Neuronal stem cell (in vitro differentiated cells): ENCODE results near the gene ODC1.

Experiments used
- DNase-seq: peaks from one replicate; pipeline ENCODE4 v3.0.0-alpha.2; 2013; ENCODE audit warnings: low spot score
- H2AFZ ChIP-seq: one replicate; pipeline ENCODE4 v1.6.1; 2013; ENCODE audit warnings: mild to moderate bottlenecking, low read length, inconsistent platforms
- H2AK5ac ChIP-seq: 2 replicates; pipeline ENCODE4 v1.6.1; 2013; ENCODE audit warnings: low read depth, mild to moderate bottlenecking, inconsistent platforms, low read length, moderate library complexity, mixed read lengths
- H2BK120ac ChIP-seq: 2 replicates; pipeline ENCODE4 v1.6.1; 2013; ENCODE audit warnings: low read depth, mild to moderate bottlenecking, inconsistent platforms, low read length, moderate library complexity, mixed read lengths
- H2BK12ac ChIP-seq: one replicate; pipeline ENCODE4 v1.6.1; 2013; ENCODE audit warnings: low read length, inconsistent platforms
- H2BK15ac ChIP-seq: 2 replicates; pipeline ENCODE4 v1.6.1; 2013; ENCODE audit warnings: mild to moderate bottlenecking, low read length, inconsistent platforms, mixed read lengths
- H2BK5ac ChIP-seq: one replicate; pipeline ENCODE4 v1.6.1; 2013; ENCODE audit warnings: inconsistent platforms, mild to moderate bottlenecking, low read length, moderate library complexity
- H3K14ac ChIP-seq: one replicate; pipeline ENCODE4 v1.6.1; 2013; ENCODE audit warnings: low read length, inconsistent platforms
- H3K18ac ChIP-seq: 2 replicates; pipeline ENCODE4 v1.6.1; 2013; ENCODE audit warnings: low read length, inconsistent platforms
- H3K23ac ChIP-seq: 2 replicates; pipeline ENCODE4 v1.6.1; 2013; ENCODE audit warnings: low read depth, mild to moderate bottlenecking, mixed read lengths, low read length, inconsistent platforms; ENCODE audit not compliant: poor library complexity
- H3K27ac ChIP-seq: replicated peaks from 3 replicates; pipeline ENCODE4 v1.5.1; 2013; ENCODE audit warnings: low read length, inconsistent platforms
- H3K27me3 ChIP-seq, 3 experiments: 2 replicates each; pipeline ENCODE4 v1.6.1; 2013; ENCODE audit warnings: low read length in 3 of 3, mild to moderate bottlenecking in 2 of 3, inconsistent platforms in 1 of 3, low read depth in 1 of 3, mixed read lengths in 1 of 3, moderate library complexity in 1 of 3; ENCODE audit not compliant: control insufficient read depth in 3 of 3, insufficient read depth in 3 of 3
- H3K36me3 ChIP-seq, 2 donors: replicated peaks in 1 of 2; 2 replicates each; pipeline ENCODE4 v1.6.1; 2013; ENCODE audit warnings: low read length in 2 of 2; ENCODE audit not compliant: control insufficient read depth in 2 of 2, insufficient read depth in 2 of 2
- H3K4ac ChIP-seq: 2 replicates; pipeline ENCODE4 v1.6.1; 2013; ENCODE audit warnings: inconsistent platforms, mild to moderate bottlenecking, low read length, moderate library complexity
- H3K4me1 ChIP-seq, 2 donors: 1 replicate in 1 of 2; 2 replicates in 1 of 2; pipeline ENCODE4 v1.6.1; 2013; ENCODE audit warnings: low read length in 2 of 2, low read depth in 1 of 2; ENCODE audit not compliant: control insufficient read depth in 2 of 2, insufficient read depth in 1 of 2
- H3K4me2 ChIP-seq: one replicate; pipeline ENCODE4 v1.6.1; 2013; ENCODE audit warnings: mild to moderate bottlenecking, low read length, inconsistent platforms; ENCODE audit not compliant: insufficient read depth, poor library complexity, severe bottlenecking
- H3K4me3 ChIP-seq, 2 donors: 2 replicates each; pipeline ENCODE4 v1.5.1; 2013; ENCODE audit warnings: low read length in 2 of 2, mild to moderate bottlenecking in 2 of 2, inconsistent platforms in 1 of 2, moderate library complexity in 1 of 2
- H3K79me1 ChIP-seq: one replicate; pipeline ENCODE4 v1.6.1; 2013; ENCODE audit warnings: low read depth, mild to moderate bottlenecking, inconsistent platforms, low read length, moderate library complexity
- H3K9ac ChIP-seq: one replicate; pipeline ENCODE4 v1.6.1; 2013; ENCODE audit warnings: mild to moderate bottlenecking, low read depth, low read length, inconsistent platforms; ENCODE audit not compliant: poor library complexity
- H3K9me3 ChIP-seq, 2 donors: replicated peaks in 1 of 2; 2 replicates each; pipeline versions ENCODE3 to v1.6.1; 2013; ENCODE audit warnings: low read length in 2 of 2, mild to moderate bottlenecking in 2 of 2, inconsistent platforms in 1 of 2, low read depth in 1 of 2, mixed read lengths in 1 of 2, moderate library complexity in 1 of 2; ENCODE audit not compliant: control insufficient read depth in 2 of 2, insufficient read depth in 1 of 2
- H4K8ac ChIP-seq: one replicate; pipeline ENCODE4 v1.6.1; 2013; ENCODE audit warnings: low read depth, mild to moderate bottlenecking, inconsistent platforms, low read length, moderate library complexity
- H4K91ac ChIP-seq: one replicate; pipeline ENCODE4 v1.6.1; 2013; ENCODE audit warnings: low read length, low read depth, mild to moderate bottlenecking, inconsistent platforms; ENCODE audit not compliant: poor library complexity
- WGBS, 2 donors: extraction: QIAGEN DNeasy Blood & Tissue Kit; methylation state at CpG; one replicate each; pipeline ENCODE4 v1.1.7; 2013; ENCODE audit warnings: missing lambda C conversion rate in 2 of 2, mixed read lengths in 1 of 2; ENCODE audit not compliant: insufficient read length in 2 of 2, insufficient replicate concordance in 1 of 2; ENCODE audit errors: extremely low coverage in 2 of 2; 5-methylcytosine and 5-hydroxymethylcytosine counted together

The ODC1 gene

DNA sequence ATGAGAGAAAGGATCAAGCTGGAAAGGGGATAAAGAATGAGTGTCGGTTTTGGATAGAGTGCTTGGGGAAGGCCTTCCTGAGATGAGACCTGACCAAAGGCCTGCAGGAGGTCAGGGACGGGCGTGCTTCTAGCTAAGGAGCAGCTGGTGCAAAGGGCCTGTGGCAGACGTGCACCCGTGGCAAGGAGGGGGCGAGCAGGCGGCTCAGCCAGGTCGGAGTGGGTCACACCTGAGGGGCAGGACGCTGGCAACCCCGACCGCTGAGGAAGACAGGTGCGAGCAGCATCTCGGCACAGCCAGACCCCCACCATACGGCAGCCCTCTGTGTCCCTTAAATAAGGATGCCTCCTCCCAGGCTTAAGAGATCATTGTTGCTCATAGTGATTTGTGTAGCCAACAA, 48.1 kb downstream of the ODC1 start:
- Histone ChIP-seq H3K36me3 (no peaks in the 10 kb centered on the region), H3K23ac (no peak overlapping the region), H3K4me2 (no peak overlapping the region), H2AFZ (no peak overlapping the region), H2AK5ac (no peak overlapping the region), H3K27ac (no peak overlapping the region), H3K4me1 (peaks cover 0 to 4% of the 10 kb centered on the region in 2 donors), H2BK5ac (no peak overlapping the region), H3K4me3 (no peak overlapping the region), H3K27me3 (no peaks in the 10 kb centered on the region), H3K4ac (no peak overlapping the region), H3K18ac (no peak overlapping the region), H3K9ac (no peak overlapping the region), H4K8ac (no peak overlapping the region), H2BK120ac (no peak overlapping the region), H3K79me1 (peaks cover 3% of the 10 kb centered on the region), H3K9me3 (no peaks in the 10 kb centered on the region), H3K14ac (no peak overlapping the region), H2BK15ac (peak overlapping the region; percentile 10), H2BK12ac (no peak overlapping the region), H4K91ac (no peak overlapping the region)
- DNase-seq: no peak
- WGBS, 2 donors: no CpG with 5 or more reads among the region's 14 CpGs

GRCh38 chr2:10399358-10399757, 48.8 kb downstream of the ODC1 start:
- H2AFZ ChIP-seq: no peak overlapping the region
- no peak overlapping the region for H2AK5ac ChIP-seq
- H3K36me3 ChIP-seq: no peaks in the 10 kb centered on the region
- no peak overlapping the region for H3K4ac ChIP-seq
- H2BK120ac ChIP-seq: no peak overlapping the region
- no peak overlapping the region for H4K91ac ChIP-seq
- no peak overlapping the region for H3K4me3 ChIP-seq
- no peaks in the 10 kb centered on the region for H3K9me3 ChIP-seq
- no peak overlapping the region for H3K18ac ChIP-seq
- H3K14ac ChIP-seq: no peak overlapping the region
- no peak overlapping the region for H3K23ac ChIP-seq
- H2BK15ac ChIP-seq: no peak overlapping the region
- peaks cover 3% of the 10 kb centered on the region for H3K79me1 ChIP-seq
- H3K4me2 ChIP-seq: no peak overlapping the region
- peaks cover 0 to 2% of the 10 kb centered on the region in 2 donors for H3K4me1 ChIP-seq
- no peak overlapping the region for H3K9ac ChIP-seq
- no peak for DNase-seq
- H4K8ac ChIP-seq: no peak overlapping the region
- no peak overlapping the region for H3K27ac ChIP-seq
- no peak overlapping the region for H2BK12ac ChIP-seq
- H3K27me3 ChIP-seq: no peaks in the 10 kb centered on the region
- no peak overlapping the region for H2BK5ac ChIP-seq
- 80% methylated on average over 5 of the region's 16 CpGs for WGBS, 2 donors

- Histone ChIP-seq H2AFZ (no peak overlapping the region), H3K27ac (no peak overlapping the region), H2AK5ac (peak overlapping the region; percentile 18), H3K36me3 (no peaks in the 10 kb centered on the region), H3K14ac (no peak overlapping the region), H3K18ac (no peak overlapping the region), H3K9me3 (no peaks in the 10 kb centered on the region), H2BK120ac (peak overlapping the region; percentile 27), H2BK5ac (no peak overlapping the region), H2BK15ac (no peak overlapping the region), H2BK12ac (no peak overlapping the region), H3K4me1 (peaks cover 0 to under 1% of the 10 kb centered on the region in 2 donors), H4K91ac (no peak overlapping the region), H3K23ac (peak overlapping the region; percentile 61), H3K9ac (no peak overlapping the region), H3K27me3 (no peaks in the 10 kb centered on the region), H3K4me2 (no peak overlapping the region), H4K8ac (no peak overlapping the region), H3K79me1 (peaks cover 3% of the 10 kb centered on the region), H3K4ac (no peak overlapping the region), H3K4me3 (no peak overlapping the region)
- WGBS, 2 donors: no CpG with 5 or more reads among the region's 14 CpGs
- DNase-seq: no peak
These were observed 49.6 kb downstream of the ODC1 start for GRCh38 chr2:10398496-10398895.

DNA sequence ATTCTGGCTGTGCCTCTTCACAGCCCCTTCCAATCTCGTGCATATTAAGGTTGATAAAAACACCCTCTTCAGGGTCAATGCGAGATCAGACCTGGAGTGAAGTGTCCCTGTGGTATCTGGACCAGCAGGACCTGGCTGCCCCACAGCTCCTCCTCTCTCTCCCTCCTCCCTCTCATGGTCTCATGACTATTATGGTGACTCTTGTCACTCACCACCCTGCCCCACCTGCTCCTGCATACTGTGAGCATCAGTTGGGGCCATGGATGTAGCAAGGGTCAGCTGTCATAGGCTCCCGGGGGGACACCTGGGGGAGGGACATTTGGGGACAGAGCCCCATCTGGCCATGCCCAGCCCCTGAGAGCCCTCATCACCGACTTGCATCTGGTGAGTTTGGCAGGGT, 50.2 kb downstream of the ODC1 start:
- H4K91ac ChIP-seq: no peak overlapping the region
- no peak overlapping the region for H3K18ac ChIP-seq
- H3K4me1 ChIP-seq: peaks cover 0 to 6% of the 10 kb centered on the region in 2 donors
- no CpG with 5 or more reads among the region's 4 CpGs for WGBS, 2 donors
- H3K4me3 ChIP-seq: no peak overlapping the region
- H3K4me2 ChIP-seq: no peak overlapping the region
- no peak overlapping the region for H2BK12ac ChIP-seq
- DNase-seq: no peak
- no peak overlapping the region for H2BK15ac ChIP-seq
- H3K36me3 ChIP-seq: no peaks in the 10 kb centered on the region
- H3K9me3 ChIP-seq: no peaks in the 10 kb centered on the region
- H2AFZ ChIP-seq: no peak overlapping the region
- H4K8ac ChIP-seq: no peak overlapping the region
- no peak overlapping the region for H3K27ac ChIP-seq
- H3K4ac ChIP-seq: no peak overlapping the region
- H3K27me3 ChIP-seq: no peaks in the 10 kb centered on the region
- H3K79me1 ChIP-seq: peaks cover 3% of the 10 kb centered on the region
- H3K23ac ChIP-seq: no peak overlapping the region
- no peak overlapping the region for H2BK120ac ChIP-seq
- peak overlapping the region; percentile 2 for H2AK5ac ChIP-seq
- H3K14ac ChIP-seq: no peak overlapping the region
- H3K9ac ChIP-seq: no peak overlapping the region
- H2BK5ac ChIP-seq: no peak overlapping the region
